Vagina (tissue), 2 donors: ENCODE measurements around the gene NKG7. TPM values are rescaled to one million over a fixed set of nuclear protein-coding genes. Genes with fewer than 3 reads are reported as not detected.

Experiments used
- DNase-seq, 2 donors: peaks; one replicate each; pipeline ENCODE4 v3.0.0-alpha.2; 2017; ENCODE audit errors: extremely low spot score in 2 of 2
- H3K27ac ChIP-seq: fragments of 200-600 bp; sonication (generic); one replicate; pipeline ENCODE4 v1.5.1; 2019
- H3K27me3 ChIP-seq: fragments of 200-600 bp; sonication (generic); one replicate; pipeline ENCODE4 v1.5.1; 2019
- H3K36me3 ChIP-seq, 2 donors: fragments of 200-600 bp; sonication (generic); one replicate each; pipeline ENCODE4 v1.5.1; 2017 to 2019
- H3K4me1 ChIP-seq: fragments of 200-600 bp; sonication (generic); one replicate; pipeline ENCODE4 v1.5.1; 2019
- H3K4me3 ChIP-seq, 2 donors: fragments of 200-600 bp; sonication (generic); 1 replicate in 1 of 2; 2 replicates in 1 of 2; pipeline ENCODE4 v1.5.1; 2016 to 2019
- H3K9me3 ChIP-seq: fragments of 200-600 bp; sonication (generic); one replicate; pipeline ENCODE4 v1.5.1; 2019
- CTCF ChIP-seq, 3 experiments: fragments of 450-650 bp in 2 of 3; fragments of 200-600 bp in 1 of 3; sonication (generic) in 1 of 3; IDR thresholded peaks; one replicate each; pipeline ENCODE4 v1.5.1; 2017 to 2019; ENCODE audit warnings: antibody characterized with exemption in 3 of 3, mild to moderate bottlenecking in 2 of 3, moderate library complexity in 2 of 3
- POLR2A ChIP-seq, 2 donors: fragments of 450-650 bp; IDR thresholded peaks; one replicate each; pipeline ENCODE4 v1.6.1; 2017; ENCODE audit warnings: antibody characterized with exemption in 2 of 2, mild to moderate bottlenecking in 2 of 2, moderate library complexity in 2 of 2
- POLR2AphosphoS5 ChIP-seq, 2 donors: sonication (generic); formaldehyde crosslinking; IDR thresholded peaks; one replicate each; pipeline ENCODE4 v1.9.0; 2017; ENCODE audit warnings: antibody characterized with exemption in 2 of 2, mild to moderate bottlenecking in 2 of 2, low read depth in 1 of 2; ENCODE audit not compliant: insufficient read depth in 1 of 2
- intact Hi-C: fragments of 100-400 bp; cut with DNase I; formaldehyde crosslinking; loops from one replicate; pipeline ENCODE4 v1.15.1; 2023
- total RNA-seq: library from RNA; depleted of rRNA; stranded (reverse); fragments of >200 nt; gene quantifications from one replicate; pipeline ENCODE4 v1.2.3, GENCODE V29; 2016

NKG7 gene
- total RNA-seq, 1 donor from 2014 or later: 3.4 TPM

GRCh38 chr19:51368366-51369282 lies 3.8 kb downstream of the NKG7 start, which contains the start of gene CLDND2:
Gene CLDND2, minus strand, starts transcription at chr19:51369003. Its CDS starts 426 bp downstream, at chr19:51368577.
- intact Hi-C loops: loop anchor here (10.0 kb wide), 1 partner anchor 326 kb away; the partner anchor contains the start of gene SPACA6
- TF ChIP-seq CTCF (IDR thresholded peaks at IDR 0.05) (no peak), POLR2AphosphoS5 (IDR thresholded peaks at IDR 0.05; ENCODE audit: insufficient read depth in 1 of 2, low read depth in 1 of 2) (no peak), POLR2A (IDR thresholded peaks at IDR 0.05) (no peak)
- peak within 1 kb of the TSS; percentile 79 to 81 for H3K4me3 ChIP-seq
- no peak for DNase-seq
- peaks cover 31% of the 10 kb centered on the region for H3K4me1 ChIP-seq
- peak within 1 kb of the TSS; percentile 93 for H3K27ac ChIP-seq
- H3K36me3 ChIP-seq: no peaks in the 10 kb centered on the region
- H3K9me3 ChIP-seq: no peaks in the 10 kb centered on the region
- no peaks in the 10 kb centered on the region for H3K27me3 ChIP-seq

GRCh38 chr19:51367565-51368365 lies 4.7 kb downstream of the NKG7 start:
- H3K4me3 ChIP-seq: peak overlapping the region; percentile 79 to 81
- TF ChIP-seq POLR2A (IDR thresholded peaks at IDR 0.05) (peak; percentile 5 to 42), POLR2AphosphoS5 (IDR thresholded peaks at IDR 0.05; ENCODE audit: insufficient read depth in 1 of 2, low read depth in 1 of 2) (peak; percentile 92 to 97), CTCF (IDR thresholded peaks at IDR 0.05) (no peak)
- peak; percentile 99 to 100 for DNase-seq
- H3K36me3 ChIP-seq: no peaks in the 10 kb centered on the region
- H3K4me1 ChIP-seq: peaks cover 36% of the 10 kb centered on the region
- H3K27ac ChIP-seq: peak overlapping the region; percentile 93
- no peaks in the 10 kb centered on the region for H3K27me3 ChIP-seq
- intact Hi-C loops: loop anchor here (10.0 kb wide), 1 partner anchor 327 kb away; the partner anchor contains the start of gene SPACA6
- H3K9me3 ChIP-seq: no peaks in the 10 kb centered on the region

GRCh38 chr19:51367255-51367564 lies 5.2 kb downstream of the NKG7 start:
- peaks cover 41% of the 10 kb centered on the region for H3K4me1 ChIP-seq
- intact Hi-C loops: loop anchor here (10.0 kb wide), 1 partner anchor 328 kb away; the partner anchor contains the start of gene SPACA6
- TF ChIP-seq POLR2A (IDR thresholded peaks at IDR 0.05) (peak; percentile 12 to 98), POLR2AphosphoS5 (IDR thresholded peaks at IDR 0.05; ENCODE audit: insufficient read depth in 1 of 2, low read depth in 1 of 2) (no peak), CTCF (IDR thresholded peaks at IDR 0.05) (no peak)
- H3K36me3 ChIP-seq: no peaks in the 10 kb centered on the region
- H3K4me3 ChIP-seq: peak overlapping the region; percentile 79 to 81
- no peaks in the 10 kb centered on the region for H3K27me3 ChIP-seq
- H3K27ac ChIP-seq: peak overlapping the region; percentile 93
- H3K9me3 ChIP-seq: no peaks in the 10 kb centered on the region
- no peak for DNase-seq

GRCh38 chr19:51366389-51367254 lies 5.8 kb downstream of the NKG7 start:
- peak in 1 of 2 donors; percentile 99 for DNase-seq
- H3K9me3 ChIP-seq: no peaks in the 10 kb centered on the region
- peaks cover 42% of the 10 kb centered on the region for H3K4me1 ChIP-seq
- peak overlapping the region; percentile 79 to 81 for H3K4me3 ChIP-seq
- H3K27me3 ChIP-seq: no peaks in the 10 kb centered on the region
- no peaks in the 10 kb centered on the region for H3K36me3 ChIP-seq
- intact Hi-C loops: loop anchor here (10.0 kb wide), 1 partner anchor 328 kb away; the partner anchor contains the start of gene SPACA6
- H3K27ac ChIP-seq: peak overlapping the region; percentile 93
- TF ChIP-seq CTCF (IDR thresholded peaks at IDR 0.05) (no peak), POLR2A (IDR thresholded peaks at IDR 0.05) (peak; percentile 44 to 94), POLR2AphosphoS5 (IDR thresholded peaks at IDR 0.05; ENCODE audit: insufficient read depth in 1 of 2, low read depth in 1 of 2) (peak; percentile 90 to 96)
